Peyer's patch (tissue), 4 donors: Measurements from ENCODE around the gene NEU4. TPM values are rescaled to one million over a fixed set of nuclear protein-coding genes. Genes with fewer than 3 reads are reported as not detected.
A peak's percentile ranks its signal among the peaks of the same experiment; 100 is the strongest.

Source experiments
- DNase-seq, 3 donors: peaks; one replicate each; pipeline ENCODE4 v3.0.0-alpha.2; 2017 to 2019
- H3K27ac ChIP-seq, 4 donors: fragments of 200-600 bp; sonication (generic); one replicate each; pipeline ENCODE4 v1.5.1; 2016 to 2019
- H3K27me3 ChIP-seq, 2 donors: fragments of 200-600 bp; sonication (generic); one replicate each; pipeline ENCODE4 v1.5.1; 2019
- H3K36me3 ChIP-seq, 3 donors: fragments of 200-600 bp; sonication (generic); one replicate each; pipeline ENCODE4 v1.5.1; 2016 to 2019
- H3K4me1 ChIP-seq, 4 donors: fragments of 200-600 bp; sonication (generic); one replicate each; pipeline ENCODE4 v1.5.1; 2016 to 2019
- H3K4me3 ChIP-seq, 4 donors: fragments of 200-600 bp; sonication (generic); 1 replicate in 3 of 4; 2 replicates in 1 of 4; pipeline ENCODE4 v1.5.1; 2016 to 2019; ENCODE audit warnings: mild to moderate bottlenecking in 1 of 4
- H3K9me3 ChIP-seq, 4 donors: fragments of 200-600 bp; sonication (generic); one replicate each; pipeline ENCODE4 v1.5.1; 2016 to 2019; ENCODE audit warnings: mild to moderate bottlenecking in 1 of 4
- CTCF ChIP-seq, 6 experiments: fragments of 450-650 bp in 4 of 6; fragments of 200-600 bp in 2 of 6; sonication (generic) in 1 of 6; IDR thresholded peaks; one replicate each; pipeline ENCODE4 v1.5.1; 2017 to 2019; ENCODE audit warnings: antibody characterized with exemption in 6 of 6, mild to moderate bottlenecking in 3 of 6, moderate library complexity in 1 of 6
- POLR2A ChIP-seq, 2 donors: fragments of 450-650 bp; IDR thresholded peaks; one replicate each; pipeline ENCODE4 v1.5.1; 2017; ENCODE audit warnings: antibody characterized with exemption in 2 of 2, mild to moderate bottlenecking in 2 of 2, moderate library complexity in 2 of 2
- total RNA-seq, 4 donors: library from RNA; depleted of rRNA; stranded (reverse); fragments of >200 nt; gene quantifications; one replicate each; pipeline ENCODE4 v1.1.0, GENCODE V29; 2016

The NEU4 gene
- total RNA-seq, 4 donors from 2014 or later = 35.5 to 73.3 (median 55.9) TPM

- Histone ChIP-seq H3K27me3 (no peaks in the 10 kb centered on the region), H3K27ac (peak overlapping the region in 2 of 4 donors; percentile 25 to 44), H3K4me1 (no peaks in the 10 kb centered on the region), H3K9me3 (no peaks in the 10 kb centered on the region), H3K36me3 (peaks cover 0 to 16% (median 0%) of the 10 kb centered on the region in 3 donors), H3K4me3 (no peak overlapping the region)
- DNase-seq = peak in 1 of 3 donors; percentile 36
- no peak for TF ChIP-seq CTCF (IDR thresholded peaks at IDR 0.05)
- TF ChIP-seq POLR2A (IDR thresholded peaks at IDR 0.05) = no peak
These were observed 45.3 kb upstream of the NEU4 start for GRCh38 chr2:241763551-241764274.

- DNase-seq = peak in 2 of 3 donors; percentile 39 to 44
- H3K4me1 ChIP-seq = no peaks in the 10 kb centered on the region
- H3K36me3 ChIP-seq = peaks cover 0 to 14% (median 0%) of the 10 kb centered on the region in 3 donors
- no peak overlapping the region for H3K27ac ChIP-seq
- no peak for TF ChIP-seq CTCF (IDR thresholded peaks at IDR 0.05)
- no peak for TF ChIP-seq POLR2A (IDR thresholded peaks at IDR 0.05)
- H3K4me3 ChIP-seq = no peak overlapping the region
- no peaks in the 10 kb centered on the region for H3K27me3 ChIP-seq
- no peaks in the 10 kb centered on the region for H3K9me3 ChIP-seq
These were observed 44.4 kb upstream of the NEU4 start for GRCh38 chr2:241764275-241765241.

- no peaks in the 10 kb centered on the region for H3K36me3 ChIP-seq
- peaks cover 0 to 7% (median 0%) of the 10 kb centered on the region in 4 donors for H3K4me1 ChIP-seq
- TF ChIP-seq POLR2A (IDR thresholded peaks at IDR 0.05) (no peak), CTCF (IDR thresholded peaks at IDR 0.05) (no peak)
- no peak overlapping the region for H3K4me3 ChIP-seq
- peak in 1 of 3 donors; percentile 43 for DNase-seq
- no peak overlapping the region for H3K27ac ChIP-seq
- H3K27me3 ChIP-seq = no peaks in the 10 kb centered on the region
- no peaks in the 10 kb centered on the region for H3K9me3 ChIP-seq
These were observed 41.3 kb upstream of the NEU4 start for GRCh38 chr2:241767464-241768250.

GRCh38 chr2:241768251-241768711 lies 40.7 kb upstream of the NEU4 start:
- no peak overlapping the region for H3K27ac ChIP-seq

More at GRCh38 chr2:241768251-241768711, 40.7 kb upstream of the NEU4 start:
- DNase-seq = peak in 1 of 3 donors; percentile 47
- Histone ChIP-seq H3K9me3 (no peaks in the 10 kb centered on the region), H3K27me3 (no peaks in the 10 kb centered on the region), H3K4me3 (no peak overlapping the region), H3K36me3 (no peaks in the 10 kb centered on the region), H3K4me1 (peaks cover 0 to 9% (median 0%) of the 10 kb centered on the region in 4 donors)
- TF ChIP-seq CTCF (IDR thresholded peaks at IDR 0.05) (no peak), POLR2A (IDR thresholded peaks at IDR 0.05) (no peak)
